ENCODE measurements around the gene PRPF6. TPM values are rescaled to one million over a fixed set of nuclear protein-coding genes. Genes with fewer than 3 reads are reported as not detected.

PRPF6 gene
- polyA plus RNA-seq, 6 donors from 2014 or later = 46.4 to 83.8 (median 66.9) TPM

DNA sequence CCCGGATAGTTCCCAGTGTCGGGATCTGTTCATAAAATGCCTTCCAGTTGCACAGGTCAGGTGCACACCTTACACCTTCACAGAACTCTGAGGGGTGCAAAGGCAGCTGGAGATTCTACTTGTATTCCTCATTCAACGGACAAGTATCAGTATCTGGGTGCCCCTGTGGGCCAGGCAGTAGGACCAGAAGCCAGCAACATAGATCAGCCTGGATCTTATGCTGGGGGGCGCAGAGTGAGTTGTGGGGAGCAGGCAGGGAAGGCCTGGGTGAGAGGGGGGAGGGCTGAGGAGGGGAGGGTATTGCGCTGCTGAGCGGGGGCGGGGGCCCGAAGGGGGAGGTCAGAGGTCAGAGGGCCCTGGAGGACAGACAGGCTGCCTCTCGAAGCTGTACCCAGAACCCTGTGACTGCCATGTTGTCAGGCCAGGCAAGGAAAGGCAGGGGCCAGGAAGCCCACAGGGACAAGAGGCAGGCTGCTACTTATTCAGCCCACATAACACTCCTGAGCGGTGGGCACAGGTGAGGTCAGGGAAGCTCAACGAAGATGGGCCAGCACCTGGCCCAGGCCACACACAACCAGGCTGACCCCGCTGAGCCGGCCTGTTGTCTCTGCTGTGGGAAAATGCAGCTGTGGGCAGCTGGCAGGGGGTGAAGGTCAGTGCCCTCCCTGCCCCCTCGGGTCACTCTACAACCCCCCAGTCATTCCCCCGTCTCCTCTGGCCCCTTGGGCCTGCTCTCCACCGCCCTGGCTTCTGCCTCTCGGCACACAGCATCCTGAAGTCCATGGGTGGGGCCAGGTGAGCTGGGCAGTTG, 100.1 kb downstream of the PRPF6 start:
- Mint-ChIP-seq H3K4me3 (peak overlapping the region; percentile 77 to 92 (median 84)), H3K27ac (peak overlapping the region; percentile 71 to 97 (median 94)), H3K4me1 (peaks cover 41 to 58% (median 55%) of the 10 kb centered on the region in 3 donors), H3K27me3 (peaks cover 0 to 13% (median 6%) of the 10 kb centered on the region in 3 donors), H3K9me3 (no peaks in the 10 kb centered on the region), H3K36me3 (no peaks in the 10 kb centered on the region)
- DNase-seq (no peak), ATAC-seq (ENCODE audit: low read depth in 2 of 2) (no peak)

DNA sequence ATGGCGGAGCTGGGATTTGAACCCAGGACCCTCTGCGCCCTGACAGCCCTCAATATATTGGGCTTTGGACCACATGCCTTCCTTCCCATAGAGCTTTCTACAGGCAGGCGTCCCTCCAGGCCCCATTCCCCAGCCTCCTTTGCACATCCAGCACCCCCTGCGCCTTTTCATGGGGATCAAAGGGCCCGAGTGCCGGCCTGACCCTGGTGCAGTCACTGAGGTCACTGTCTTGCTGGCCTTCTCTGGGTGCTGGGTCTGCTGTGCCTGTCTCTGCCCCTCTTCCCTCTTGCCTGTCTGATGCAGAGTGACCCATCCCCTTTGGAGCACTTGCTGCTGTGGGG, 100.7 kb downstream of the PRPF6 start:
- ATAC-seq (ENCODE audit: low read depth in 2 of 2) (no peak), DNase-seq (no peak)
- Mint-ChIP-seq H3K27me3 (peaks cover 0 to 13% (median 6%) of the 10 kb centered on the region in 3 donors), H3K36me3 (no peaks in the 10 kb centered on the region), H3K9me3 (peaks cover 0 to under 1% (median 0%) of the 10 kb centered on the region in 7 donors), H3K4me3 (peak overlapping the region; percentile 10 to 89 (median 62)), H3K27ac (peak overlapping the region; percentile 9 to 96 (median 56)), H3K4me1 (peaks cover 40 to 55% (median 54%) of the 10 kb centered on the region in 3 donors)

DNA sequence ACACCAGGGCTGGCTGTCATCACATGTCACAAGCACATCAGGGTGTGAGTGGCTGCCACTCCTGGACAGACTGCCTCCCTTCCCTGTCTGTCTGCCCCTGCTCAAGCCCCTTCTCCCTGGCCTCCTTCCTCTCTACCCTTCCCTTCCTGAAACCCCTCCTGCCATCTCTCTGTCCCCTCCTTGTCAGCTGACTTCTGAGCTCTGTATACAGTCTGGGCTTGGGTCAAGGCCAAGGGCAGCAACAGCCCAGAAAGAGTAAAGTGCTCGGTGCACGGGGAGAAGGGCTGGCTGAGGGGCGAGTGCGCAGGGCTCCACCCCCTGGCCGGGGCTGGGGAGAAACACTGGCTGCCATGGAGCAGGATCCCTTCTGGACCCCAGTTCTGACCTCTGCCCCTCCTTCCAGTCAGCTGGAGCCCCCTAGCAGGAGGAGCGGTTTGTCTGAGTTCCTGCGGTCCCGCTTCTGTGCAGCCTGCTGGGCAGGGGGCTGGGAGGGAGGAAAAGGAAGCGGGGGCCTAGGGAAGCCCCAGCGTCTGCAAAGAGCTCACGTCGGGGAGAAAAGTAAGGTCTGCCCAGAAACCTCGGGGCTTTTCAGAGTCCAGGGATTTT, 101.3 kb downstream of the PRPF6 start:
- Mint-ChIP-seq H3K27ac (peak overlapping the region in 4 of 6 donors; percentile 69 to 96 (median 88)), H3K9me3 (peaks cover 0 to 2% (median 0%) of the 10 kb centered on the region in 7 donors), H3K36me3 (no peaks in the 10 kb centered on the region), H3K27me3 (peaks cover 0 to 13% (median 6%) of the 10 kb centered on the region in 3 donors), H3K4me1 (peaks cover 40 to 51% (median 49%) of the 10 kb centered on the region in 3 donors), H3K4me3 (peak overlapping the region; percentile 49 to 90 (median 82))
- ATAC-seq (ENCODE audit: low read depth in 2 of 2) (no peak), DNase-seq (no peak)

Other genes with a start within 250 kb of the PRPF6 start
- gene LIME1, start 244.5 kb upstream of the PRPF6 start, polyA plus RNA-seq (ENCODE audit: low read depth in 6 of 6) = 10 to 100 TPM in 1 of 6 donors, 1 to 10 TPM in 5; 4.9 to 19.0 (median 8.8) TPM
- 1 to 10 TPM in 3 of 6 donors, under 1 TPM in 2, not detected in 1; 0.36 to 1.4 (median 1.3) TPM for gene SLC2A4RG, start 241.4 kb upstream of the PRPF6 start, polyA plus RNA-seq (ENCODE audit: low read depth in 6 of 6)
- gene ZBTB46, start 149.9 kb upstream of the PRPF6 start, polyA plus RNA-seq (ENCODE audit: low read depth in 6 of 6) = under 1 TPM in 1 of 6 donors, not detected in 5; 0.15 TPM
- 1 to 10 TPM in 1 of 6 donors, not detected in 5; 1.1 TPM for gene ABHD16B, start 119.6 kb upstream of the PRPF6 start, polyA plus RNA-seq (ENCODE audit: low read depth in 6 of 6)
- 100 to 1,000 TPM in 1 of 6 donors, 10 to 100 TPM in 5; 61.1 to 105 (median 79.9) TPM for gene TPD52L2, start 115.9 kb upstream of the PRPF6 start, polyA plus RNA-seq (ENCODE audit: low read depth in 6 of 6)
- gene DNAJC5, start 86.0 kb upstream of the PRPF6 start, polyA plus RNA-seq (ENCODE audit: low read depth in 6 of 6) = 1 to 10 TPM in 5 of 6 donors, under 1 TPM in 1; 0.23 to 4.2 (median 3.3) TPM
- gene UCKL1, start 24.7 kb upstream of the PRPF6 start, polyA plus RNA-seq (ENCODE audit: low read depth in 6 of 6) = 10 to 100 TPM; 11.3 to 62.0 (median 31.7) TPM
- under 1 TPM in 5 of 6 donors, not detected in 1; 0.16 to 0.69 (median 0.60) TPM for gene ZNF512B, start 11.2 kb upstream of the PRPF6 start, polyA plus RNA-seq (ENCODE audit: low read depth in 6 of 6)
- 1 to 10 TPM; 2.0 to 7.1 (median 5.8) TPM for gene SAMD10, start 1.5 kb upstream of the PRPF6 start, polyA plus RNA-seq (ENCODE audit: low read depth in 6 of 6)
- gene C20orf204, start 55.0 kb downstream of the PRPF6 start, polyA plus RNA-seq (ENCODE audit: low read depth in 6 of 6) = under 1 TPM in 1 of 6 donors, not detected in 5; 0.05 TPM
- gene SOX18, start 68.5 kb downstream of the PRPF6 start, polyA plus RNA-seq (ENCODE audit: low read depth in 6 of 6) = not detected
- gene TCEA2, start 82.1 kb downstream of the PRPF6 start, polyA plus RNA-seq (ENCODE audit: low read depth in 6 of 6) = 10 to 100 TPM; 30.2 to 51.5 (median 41.4) TPM
- gene RGS19, start 98.4 kb downstream of the PRPF6 start, polyA plus RNA-seq (ENCODE audit: low read depth in 6 of 6) = 100 to 1,000 TPM; 112 to 170 (median 132) TPM
- gene OPRL1, start 99.0 kb downstream of the PRPF6 start, polyA plus RNA-seq (ENCODE audit: low read depth in 6 of 6) = 1 to 10 TPM in 5 of 6 donors, under 1 TPM in 1; 0.91 to 3.4 (median 2.3) TPM
- under 1 TPM in 1 of 6 donors, not detected in 5; 0.47 TPM for gene LKAAEAR1, start 103.3 kb downstream of the PRPF6 start, polyA plus RNA-seq (ENCODE audit: low read depth in 6 of 6)
- not detected for gene NPBWR2, start 126.4 kb downstream of the PRPF6 start, polyA plus RNA-seq (ENCODE audit: low read depth in 6 of 6)
- not detected for gene MYT1, start 183.3 kb downstream of the PRPF6 start, polyA plus RNA-seq (ENCODE audit: low read depth in 6 of 6)

Measured in naive B cell (primary cell).